GM21723 (cell line): ENCODE data around the gene GULP1.

Experiments used
- ATAC-seq: cut with Tn5 transposase; IDR thresholded peaks from one replicate; pipeline ENCODE4 v1.9.1; 2021; ENCODE audit warnings: mild to moderate bottlenecking, moderate library complexity; ENCODE audit not compliant: unreplicated experiment

Gene GULP1

GRCh38 chr2:188365058-188365641, 73.5 kb downstream of the GULP1 start:
- no peak for ATAC-seq

- no peak for ATAC-seq
Measured at GRCh38 chr2:188367164-188367563, 75.5 kb downstream of the GULP1 start.

GRCh38 chr2:188369365-188369764, 77.7 kb downstream of the GULP1 start:
- ATAC-seq, result peak; percentile 79

DNA sequence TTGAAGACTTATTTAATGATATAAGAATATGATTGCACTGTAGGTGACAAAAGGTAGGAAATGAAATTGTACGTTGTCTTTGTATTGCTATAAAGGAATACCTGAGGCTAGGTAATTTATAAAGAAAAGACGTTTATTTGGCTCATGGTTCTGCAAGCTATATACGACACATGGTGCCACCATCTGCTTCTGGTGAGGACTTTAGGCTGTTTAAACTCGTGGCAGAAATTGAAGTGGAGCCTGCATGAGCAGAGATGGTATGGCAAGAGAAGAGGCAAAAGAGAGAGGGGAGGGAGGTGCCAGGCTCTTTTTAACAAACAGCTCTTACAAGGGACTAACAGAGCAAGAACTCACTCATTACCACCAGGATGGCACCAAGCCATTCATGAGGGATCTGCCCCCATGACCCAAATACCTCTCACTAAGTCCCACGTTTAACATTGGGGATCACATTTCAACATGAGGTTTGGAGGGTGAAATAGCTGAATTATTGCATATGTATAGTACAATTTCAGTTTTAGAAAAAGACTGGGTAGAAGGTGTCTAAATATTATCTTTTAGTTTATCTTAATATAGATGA, 86.8 kb downstream of the GULP1 start:
- no peak for ATAC-seq

- ATAC-seq, result no peak
Measured at GRCh38 chr2:188379748-188380147, 88.1 kb downstream of the GULP1 start.

DNA sequence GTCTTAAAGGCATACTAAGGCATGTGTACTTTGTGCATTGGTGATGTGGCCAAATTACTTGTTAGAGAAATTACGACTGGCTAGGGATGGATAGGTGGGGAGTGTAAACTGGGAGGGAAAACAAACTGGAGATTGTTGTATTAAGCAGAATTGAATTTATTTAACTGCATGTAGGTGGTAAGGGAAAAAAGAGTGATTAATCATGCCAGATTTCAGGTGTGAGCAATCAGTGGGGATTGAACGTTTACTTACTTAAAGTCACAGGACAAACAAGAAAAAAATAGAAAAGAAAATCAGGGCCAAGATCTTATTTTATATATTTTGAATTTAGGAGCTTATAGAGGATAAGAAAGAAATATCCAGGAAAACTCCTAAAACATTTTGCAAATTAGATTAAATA, 88.6 kb downstream of the GULP1 start:
- no peak for ATAC-seq

DNA sequence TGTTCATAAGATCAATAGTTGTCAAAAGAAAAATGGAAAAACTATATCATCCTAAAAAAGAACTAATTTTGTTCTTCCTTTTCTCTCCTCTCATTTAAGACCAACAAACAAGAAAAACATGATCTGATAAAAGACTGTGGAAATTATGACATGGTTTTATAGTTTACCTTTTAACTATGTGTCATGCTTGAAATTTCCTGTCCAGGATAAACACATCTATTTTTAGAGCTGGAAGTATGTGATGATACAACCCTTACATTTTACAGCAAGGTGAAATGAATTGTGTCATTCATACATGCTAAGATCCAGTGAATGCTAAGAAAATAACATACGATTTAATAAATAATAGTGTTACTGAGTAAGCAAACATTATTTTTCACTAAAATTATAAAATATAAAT, 89.9 kb downstream of the GULP1 start:
- ATAC-seq, result no peak

DNA sequence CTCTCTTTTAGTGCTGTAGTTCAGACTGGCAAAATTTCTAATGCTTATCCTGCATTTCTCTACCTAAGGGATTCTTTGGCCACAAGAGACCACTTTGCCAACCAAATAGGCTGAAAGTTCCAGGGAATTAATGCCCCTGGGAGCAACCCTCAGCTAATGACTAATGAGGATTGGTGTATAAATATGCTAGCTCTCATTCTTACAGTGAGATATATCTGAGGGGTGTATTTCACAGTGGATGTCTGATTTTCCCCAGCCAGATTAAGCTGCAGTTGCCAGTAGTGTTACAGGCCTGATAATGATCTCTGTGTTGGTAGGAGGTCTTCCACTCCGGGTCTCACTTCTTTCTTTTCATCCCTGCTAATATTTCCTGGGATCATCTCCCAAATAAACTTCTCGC, 90.4 kb downstream of the GULP1 start:
- no peak for ATAC-seq

GRCh38 chr2:188383158-188383557, 91.5 kb downstream of the GULP1 start:
- no peak for ATAC-seq

- ATAC-seq, result no peak
Measured at GRCh38 chr2:188385857-188386256, 94.2 kb downstream of the GULP1 start.

- ATAC-seq, result no peak
Measured at GRCh38 chr2:188388831-188389230, 97.2 kb downstream of the GULP1 start.

GRCh38 chr2:188391354-188391753, 99.7 kb downstream of the GULP1 start:
- no peak for ATAC-seq

DNA sequence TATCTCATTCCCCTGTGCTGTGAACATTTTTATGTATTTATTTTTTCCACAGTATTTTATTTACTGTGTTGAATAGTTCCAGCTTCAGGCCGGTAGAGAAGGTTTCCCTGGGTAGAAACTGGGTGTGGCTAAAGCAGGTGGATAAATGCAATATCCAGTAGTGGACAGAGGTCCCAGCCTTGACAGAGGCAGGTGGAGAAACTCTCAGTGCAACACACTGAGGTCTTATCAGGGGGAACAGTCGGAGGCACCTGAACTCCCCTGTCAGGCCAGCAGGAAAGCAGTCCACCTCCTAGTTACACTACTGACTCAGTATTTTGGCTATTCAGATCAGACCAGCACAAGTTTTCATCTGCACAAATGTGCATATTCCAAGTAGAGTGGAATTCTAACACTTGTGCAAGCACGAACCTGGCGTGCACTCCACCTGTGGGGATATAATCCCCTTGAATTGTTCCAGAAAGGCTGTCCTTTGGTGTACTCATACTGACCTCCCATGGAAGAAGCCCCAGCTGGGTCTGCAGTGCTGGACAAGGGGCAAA, 103.3 kb downstream of the GULP1 start:
- no peak for ATAC-seq

GRCh38 chr2:188395903-188396689, 104.4 kb downstream of the GULP1 start:
- no peak for ATAC-seq

DNA sequence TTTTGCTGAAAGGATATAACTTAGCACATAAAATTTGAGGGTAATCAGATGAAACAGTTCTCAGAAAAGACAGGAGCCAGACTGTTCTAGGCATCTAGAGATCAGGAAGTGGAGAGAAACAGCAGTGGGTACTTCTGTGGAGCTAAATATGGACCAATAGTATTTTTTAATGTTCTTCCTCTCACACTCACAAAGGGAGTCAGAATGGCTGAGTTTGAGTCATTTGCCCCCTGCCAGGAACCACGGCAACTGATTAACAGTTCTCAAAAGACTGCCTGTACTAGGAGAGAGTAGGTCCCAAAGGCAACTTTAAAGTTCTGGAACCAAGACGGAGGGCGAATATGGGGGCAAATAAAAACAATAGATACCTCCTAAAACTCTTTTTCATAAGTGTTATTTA, 107.5 kb downstream of the GULP1 start:
- no peak for ATAC-seq

- ATAC-seq, result no peak
Measured at GRCh38 chr2:188403676-188404075, 112.0 kb downstream of the GULP1 start.

GRCh38 chr2:188404341-188405004, 112.8 kb downstream of the GULP1 start:
- no peak for ATAC-seq

DNA sequence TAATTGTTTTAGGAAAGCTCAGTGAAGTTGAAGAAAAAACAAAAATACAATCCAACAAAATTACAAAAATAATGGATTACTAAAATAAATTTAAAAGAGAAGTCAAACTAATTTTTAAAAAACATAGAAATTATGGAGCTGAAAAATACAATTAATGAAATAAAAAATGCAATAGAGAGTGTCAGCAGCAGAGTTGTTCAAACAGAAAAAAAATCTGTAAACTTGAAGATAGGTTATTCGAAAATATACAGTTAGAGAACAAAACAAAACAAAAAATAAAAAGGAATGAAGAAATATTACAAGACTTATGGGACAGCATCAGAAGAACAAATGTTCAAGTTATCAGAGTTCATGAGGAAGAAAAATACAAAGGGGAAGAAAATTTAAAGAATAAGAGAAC, 114.7 kb downstream of the GULP1 start:
- ATAC-seq, result no peak

- no peak for ATAC-seq
Measured at GRCh38 chr2:188410504-188411235, 119.0 kb downstream of the GULP1 start.

DNA sequence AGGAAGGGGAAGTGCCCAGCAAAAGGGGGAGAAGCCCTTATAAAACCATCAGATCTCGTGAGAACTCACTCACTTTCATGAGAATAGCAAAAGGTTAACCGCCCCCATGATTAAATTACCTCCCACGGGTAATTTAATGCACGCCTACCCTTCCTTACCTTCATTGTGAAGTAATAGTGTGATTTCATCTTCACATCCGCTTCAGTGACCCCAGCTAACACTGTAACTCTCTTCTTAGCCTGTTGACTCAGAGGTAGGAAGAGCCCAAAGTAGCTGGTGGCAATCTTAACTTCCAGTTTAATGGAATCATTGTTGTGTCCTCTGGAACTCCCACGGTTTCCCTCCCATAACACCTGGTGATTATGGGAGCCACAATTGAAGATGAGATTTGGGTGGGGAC, 120.5 kb downstream of the GULP1 start:
- no peak for ATAC-seq

- no peak for ATAC-seq
Measured at GRCh38 chr2:188414411-188414810, 122.7 kb downstream of the GULP1 start.
